HG03135 (cell line): ENCODE results near the gene CLCN3.
A peak's percentile ranks its signal among the peaks of the same experiment; 100 is the strongest.
"Not testable (repeated sequence)": the region's sequence is repeated elsewhere in the genome, so short reads cannot be mapped to it uniquely, and the experiment has no call there.

Source experiments
- ATAC-seq: cut with Tn5 transposase; IDR thresholded peaks from one replicate; pipeline ENCODE4 v1.9.1; 2021; ENCODE audit warnings: mild to moderate bottlenecking, moderate library complexity; ENCODE audit not compliant: unreplicated experiment

CLCN3 gene

GRCh38 chr4:169617306-169617705 lies 3.1 kb upstream of the CLCN3 start:
- no peak for ATAC-seq

GRCh38 chr4:169618286-169618685 lies 2.1 kb upstream of the CLCN3 start:
- no peak for ATAC-seq

- ATAC-seq: no peak
These were observed 1.4 kb upstream of the CLCN3 start for GRCh38 chr4:169618986-169619385.

GRCh38 chr4:169619518-169619957 lies 840 bp upstream of the CLCN3 start:
- ATAC-seq: peak; percentile 39

GRCh38 chr4:169620880-169621248 lies 486 bp downstream of the CLCN3 start:
- ATAC-seq: no peak

- ATAC-seq: no peak
These were observed 1.5 kb downstream of the CLCN3 start for GRCh38 chr4:169621731-169622492.

GRCh38 chr4:169622566-169622965 lies 2.2 kb downstream of the CLCN3 start:
- ATAC-seq: no peak

GRCh38 chr4:169624012-169624411 lies 3.6 kb downstream of the CLCN3 start:
- not testable (repeated sequence) for ATAC-seq

GRCh38 chr4:169625886-169626285 lies 5.5 kb downstream of the CLCN3 start:
- no peak for ATAC-seq

GRCh38 chr4:169626331-169627282 lies 6.2 kb downstream of the CLCN3 start:
- peak; percentile 55 for ATAC-seq

- peak; percentile 79 for ATAC-seq
These were observed 6.9 kb downstream of the CLCN3 start for GRCh38 chr4:169627307-169627706.

GRCh38 chr4:169628579-169628978 lies 8.2 kb downstream of the CLCN3 start:
- no peak for ATAC-seq

GRCh38 chr4:169630069-169630468 lies 9.7 kb downstream of the CLCN3 start:
- no peak for ATAC-seq

- no peak for ATAC-seq
These were observed 12.5 kb downstream of the CLCN3 start for GRCh38 chr4:169632896-169633295.

GRCh38 chr4:169634975-169635374 lies 14.6 kb downstream of the CLCN3 start:
- no peak for ATAC-seq

- no peak for ATAC-seq
These were observed 20.0 kb downstream of the CLCN3 start for GRCh38 chr4:169640261-169640870.

- ATAC-seq: no peak
These were observed 24.4 kb downstream of the CLCN3 start for GRCh38 chr4:169644802-169645201.

- no peak for ATAC-seq
These were observed 25.2 kb downstream of the CLCN3 start for GRCh38 chr4:169645627-169646026.

- no peak for ATAC-seq
These were observed 29.3 kb downstream of the CLCN3 start for GRCh38 chr4:169649545-169650226.

- ATAC-seq: no peak
These were observed 30.0 kb downstream of the CLCN3 start for GRCh38 chr4:169650227-169650936.
